HK-2 (cell line): ENCODE measurements around the gene CSH1.
"Not testable (repeated sequence)": the region's sequence is repeated elsewhere in the genome, so short reads cannot be mapped to it uniquely, and the experiment has no call there.

ENCODE experiments used
- DNase-seq: peaks from one replicate; pipeline ENCODE4 v3.0.0-alpha.2; 2018; ENCODE audit not compliant: unreplicated experiment

Gene CSH1

GRCh38 chr17:63869491-63870291 is 26.7 kb downstream of the CSH1 start:
- DNase-seq, result not testable (repeated sequence)

- not testable (repeated sequence) for DNase-seq
Measured at GRCh38 chr17:63866625-63867024, 29.7 kb downstream of the CSH1 start.

GRCh38 chr17:63859257-63859656 is 37.1 kb downstream of the CSH1 start:
- no peak for DNase-seq

GRCh38 chr17:63856425-63856824 is 39.9 kb downstream of the CSH1 start:
- not testable (repeated sequence) for DNase-seq

GRCh38 chr17:63855185-63855584 is 41.2 kb downstream of the CSH1 start:
- no peak for DNase-seq

GRCh38 chr17:63854709-63855108 is 41.7 kb downstream of the CSH1 start:
- no peak for DNase-seq

GRCh38 chr17:63853260-63853659 is 43.1 kb downstream of the CSH1 start:
- DNase-seq, result no peak

GRCh38 chr17:63850401-63850800 is 46.0 kb downstream of the CSH1 start:
- DNase-seq, result no peak

- peak; percentile 99 for DNase-seq
Measured at GRCh38 chr17:63848834-63849689, 47.3 kb downstream of the CSH1 start.

GRCh38 chr17:63847525-63848249 is 48.7 kb downstream of the CSH1 start:
- no peak for DNase-seq

- no peak for DNase-seq
Measured at GRCh38 chr17:63845509-63845908, 50.9 kb downstream of the CSH1 start.
